GM12878 (cell line): ENCODE results near the gene LYRM2. TPM values are rescaled to one million over a fixed set of nuclear protein-coding genes. Genes with fewer than 3 reads are reported as not detected.

ENCODE experiments used
- ATAC-seq: fragments of 200-7000 bp; cut with Tn5 transposase; 3 replicates; pipeline ENCODE4 v1.9.1; 2020; ENCODE audit warnings: mild to moderate bottlenecking, moderate library complexity
- BruUV-seq: library from RNA; stranded (reverse); fragments of 400-500 nt; replicated peaks from 2 replicates; lab custom pipeline; 2021; lab: Mats Ljungman, UMichigan
- CTCF ChIA-PET: fragments of 300-600 bp; sonication (Branson Sonifier 250); formaldehyde crosslinking; extraction: SDS; loops from one replicate; lab custom pipeline; 2021; ENCODE audit warnings: inconsistent platforms; lab: Yijun Ruan, JAX
- POLR2A ChIA-PET: fragments of 350-600 bp; formaldehyde crosslinking; extraction: SDS; loops from one replicate; lab custom pipeline; 2021; ENCODE audit warnings: inconsistent platforms; lab: Charles Lee
- RAD21 ChIA-PET: fragments of 300-600 bp; sonication (Branson Sonifier 250); formaldehyde crosslinking; loops from one replicate; lab custom pipeline; 2023; ENCODE audit warnings: antibody characterized with exemption; ENCODE audit not compliant: unreplicated experiment; lab: Charles Lee
- SMC1A ChIA-PET: fragments of 300-600 bp; sonication (Branson Sonifier 250); formaldehyde crosslinking; loops from one replicate; lab custom pipeline; 2023; ENCODE audit not compliant: unreplicated experiment, uncharacterized antibody; lab: Charles Lee
- DNase-seq: peaks from one replicate; pipeline ENCODE4 v3.0.0-alpha.2; 2011; ENCODE audit warnings: low read depth, low spot score
- FAIRE-seq: peaks from 3 replicates; lab custom pipeline; 2011; peaks lifted over from hg19 to GRCh38; lab: Jason Lieb, UNC
- H2AFZ ChIP-seq: 2 replicates; pipeline ENCODE4 v1.6.0; 2011; ENCODE audit warnings: low read depth, low read length, control low read depth; ENCODE audit not compliant: control insufficient read depth
- H3K27ac ChIP-seq: 2 replicates; pipeline ENCODE4 v1.5.1; 2011; ENCODE audit warnings: control low read depth; ENCODE audit not compliant: control insufficient read depth, insufficient read depth
- H3K27me3 ChIP-seq, 2 experiments: replicated peaks in 1 of 2; 2 replicates each; pipeline versions ENCODE4 v1.6.0 to v1.6.1; 2011; ENCODE audit warnings: low read length in 1 of 2; ENCODE audit not compliant: control insufficient read depth in 2 of 2, insufficient read depth in 2 of 2
- H3K36me3 ChIP-seq, 2 experiments: 2 replicates each; pipeline ENCODE4 v1.5.1; 2011; ENCODE audit warnings: low read length in 1 of 2; ENCODE audit not compliant: control insufficient read depth in 2 of 2, insufficient read depth in 2 of 2
- H3K4me1 ChIP-seq: 2 replicates; pipeline ENCODE4 v1.6.1; 2011; ENCODE audit warnings: mild to moderate bottlenecking, low read length, moderate library complexity, mixed read lengths; ENCODE audit not compliant: control insufficient read depth, insufficient read depth
- H3K4me2 ChIP-seq: 2 replicates; pipeline ENCODE4 v1.6.0; 2011; ENCODE audit warnings: control low read depth; ENCODE audit not compliant: control insufficient read depth, insufficient read depth
- H3K4me3 ChIP-seq: fragments of 200-600 bp; sonication (generic); 2 replicates; pipeline ENCODE4 v1.5.1; 2016
- H3K79me2 ChIP-seq: 2 replicates; pipeline ENCODE4 v1.6.0; 2011; ENCODE audit warnings: low read length; ENCODE audit not compliant: control insufficient read depth, insufficient read depth
- H3K9ac ChIP-seq: 2 replicates; pipeline ENCODE4 v1.8.0; 2011; ENCODE audit warnings: low read length, control low read depth, mixed read lengths; ENCODE audit not compliant: control insufficient read depth, insufficient read depth
- H3K9me3 ChIP-seq: replicated peaks from 3 replicates; pipeline ENCODE4 v1.5.1; 2011; ENCODE audit warnings: mild to moderate bottlenecking, low read length; ENCODE audit not compliant: control insufficient read depth, insufficient read depth
- H4K20me1 ChIP-seq: 2 replicates; pipeline ENCODE4 v1.6.0; 2011; ENCODE audit not compliant: control insufficient read depth, insufficient read depth
- CTCF ChIP-seq, 3 experiments: IDR thresholded peaks in 2 of 3; conservative IDR thresholded peaks in 1 of 3; 2 replicates each; pipeline ENCODE4 v1.5.1; 2011; ENCODE audit warnings: low read depth in 3 of 3, low read length in 3 of 3, mild to moderate bottlenecking in 3 of 3, control low read depth in 2 of 3, moderate library complexity in 2 of 3, inconsistent platforms in 1 of 3, mixed read lengths in 1 of 3; ENCODE audit not compliant: control insufficient read depth in 2 of 3, insufficient read depth in 1 of 3; ENCODE audit errors: extremely low read depth in 1 of 3
- E4F1 ChIP-seq: fragments of 450-650 bp; IDR thresholded peaks from 2 replicates; pipeline ENCODE4 v1.6.1; 2018; ENCODE audit warnings: borderline replicate concordance, mild to moderate bottlenecking; ENCODE audit not compliant: partially characterized antibody
- SUPT20H ChIP-seq: IDR thresholded peaks from 2 replicates; pipeline ENCODE4 v1.6.1; 2011; ENCODE audit warnings: low read depth, mild to moderate bottlenecking, low read length, moderate library complexity, borderline replicate concordance; ENCODE audit not compliant: control insufficient read depth
- WRNIP1 ChIP-seq: IDR thresholded peaks from 2 replicates; pipeline ENCODE4 v1.6.1; 2011; ENCODE audit warnings: low read depth, low read length, improper control_type of control experiment, borderline replicate concordance
- ZBTB33 ChIP-seq: fragments of 450-650 bp; IDR thresholded peaks from 2 replicates; pipeline ENCODE4 v1.6.1; 2017; ENCODE audit warnings: mild to moderate bottlenecking
- WGBS: methylation state at CpG from one replicate; pipeline ENCODE4 v1.1.6; 2016; ENCODE audit warnings: low lambda C conversion rate; ENCODE audit not compliant: insufficient replicate concordance, insufficient coverage; ENCODE audit errors: missing lambda C conversion rate; 5-methylcytosine and 5-hydroxymethylcytosine counted together
- in situ Hi-C: fragments of 300-500 bp; cut with MboI; formaldehyde crosslinking; loops from 9 replicates; pipeline ENCODE4 v1.14.3; 2018; ENCODE audit warnings: mixed read lengths
- intact Hi-C: fragments of 100-400 bp; cut with micrococcal nuclease; formaldehyde crosslinking; loops from one replicate; pipeline ENCODE4 v1.14.2; 2022; ENCODE audit not compliant: unreplicated experiment
- polyA plus RNA-seq, 11 experiments: library from polyadenylated mRNA; depleted of rRNA in 4 of 11; unstranded in 6 of 11; stranded (reverse) in 5 of 11; fragments of >200 nt; fragmentation: Nextera tagmentation in 4 of 11; fragmentation: Illumina TruSeq in 1 of 11; extraction: Ambion mirVana in 4 of 11; extraction: Trizol in 1 of 11; gene quantifications; 1 replicate in 1 of 11; 2 replicates in 10 of 11; pipeline versions ENCODE4 v1.2.1 to v1.2.3, GENCODE V29; 2011 to 2016; ENCODE audit warnings: inconsistent platforms in 2 of 11, missing spikeins in 2 of 11, low read depth in 1 of 11
- total RNA-seq, 4 experiments: library from RNA; depleted of rRNA in 3 of 4; stranded (reverse); fragments of >200 nt in 3 of 4; fragmentation: Illumina TruSeq in 1 of 4; extraction: Trizol in 1 of 4; gene quantifications; 2 replicates each; pipeline versions ENCODE4 v1.2.1 to v1.2.3, GENCODE V29; 2013 to 2021
- TF ChIP-seq, protein P1 (sequence below): IDR thresholded peaks from 2 replicates; pipeline ENCODE4 v1.6.1; 2011; ENCODE audit warnings: low read depth, low read length, improper control_type of control experiment, borderline replicate concordance

The LYRM2 gene
- total and polyA plus RNA-seq, 10 of the 15 experiments (the other 5 are each of a cell fraction or from before 2014, with no cell fraction given) = 17.2 to 75.0 (median 30.9) TPM

DNA sequence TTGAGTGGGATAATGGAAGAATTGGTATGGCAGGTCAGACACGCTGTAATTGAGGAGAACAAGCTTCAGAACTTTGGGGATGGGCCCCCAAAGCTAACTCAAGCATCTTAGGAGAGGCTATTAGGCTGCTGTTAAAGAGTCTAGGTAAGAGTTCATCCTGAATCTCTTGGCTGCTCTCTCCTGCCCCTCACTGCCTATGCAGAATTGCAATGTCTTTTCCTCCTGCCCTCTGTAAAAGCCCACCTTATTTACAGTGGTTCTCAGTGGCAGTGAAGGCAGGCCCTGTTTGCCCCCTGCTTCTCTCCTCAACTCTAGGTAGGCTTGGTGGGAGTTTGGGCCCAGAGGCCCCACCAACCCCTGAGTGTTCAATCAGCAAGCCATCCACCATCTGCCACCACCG is 55.0 kb downstream of the LYRM2 start:
- H3K79me2 ChIP-seq = no peaks in the 10 kb centered on the region
- TF ChIP-seq E4F1 (no peak), CTCF (IDR thresholded peaks at IDR 0.05 in 2 of 3, conservative IDR thresholded peaks at IDR 0.05 in 1 of 3; ENCODE audit: control insufficient read depth in 2 of 3, extremely low read depth in 1 of 3, insufficient read depth in 1 of 3, low read depth in 3 of 3, low read length in 3 of 3) (0 out of 6 replicates have a peak, but pooled peaks of 1 of the 3 experiments have one; percentile 4), WRNIP1 (no peak), ZBTB33 (no peak), SUPT20H (no peak)
- TF ChIP-seq, protein P1, sequence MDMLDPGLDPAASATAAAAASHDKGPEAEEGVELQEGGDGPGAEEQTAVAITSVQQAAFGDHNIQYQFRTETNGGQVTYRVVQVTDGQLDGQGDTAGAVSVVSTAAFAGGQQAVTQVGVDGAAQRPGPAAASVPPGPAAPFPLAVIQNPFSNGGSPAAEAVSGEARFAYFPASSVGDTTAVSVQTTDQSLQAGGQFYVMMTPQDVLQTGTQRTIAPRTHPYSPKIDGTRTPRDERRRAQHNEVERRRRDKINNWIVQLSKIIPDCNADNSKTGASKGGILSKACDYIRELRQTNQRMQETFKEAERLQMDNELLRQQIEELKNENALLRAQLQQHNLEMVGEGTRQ = no peak
- TF ChIP-seq, all 136 proteins: peak for 1
- no peak overlapping the region for H2AFZ ChIP-seq
- 63% methylated on average over 2 of the region's 2 CpGs for WGBS
- ATAC-seq (0 out of 3 replicates have a peak, but pooled peaks have one; percentile 34), DNase-seq (no peak), FAIRE-seq (no peak)
- no peaks in the 10 kb centered on the region for H3K9me3 ChIP-seq
- no TSS peak for BruUV-seq
- H3K4me1 ChIP-seq = no peaks in the 10 kb centered on the region
- ChIA-PET CTCF (no interaction called here), SMC1A (no interaction called here), POLR2A (no interaction called here), RAD21 (no interaction called here)
- H3K4me3 ChIP-seq = no peak overlapping the region
- in situ Hi-C loops (no loop called here), intact Hi-C loops (no loop called here)
- H3K27ac ChIP-seq = no peak overlapping the region
- no peak overlapping the region for H3K4me2 ChIP-seq
- H3K9ac ChIP-seq = no peak overlapping the region
- no peaks in the 10 kb centered on the region for H3K36me3 ChIP-seq
- no peaks in the 10 kb centered on the region for H3K27me3 ChIP-seq
- no peaks in the 10 kb centered on the region for H4K20me1 ChIP-seq
